HG02642 (cell line): ENCODE results near the gene TEX54.
A peak's percentile ranks its signal among the peaks of the same experiment; 100 is the strongest.
"Not testable (repeated sequence)": the region's sequence is repeated elsewhere in the genome, so short reads cannot be mapped to it uniquely, and the experiment has no call there.

Source experiments
- ATAC-seq: cut with Tn5 transposase; IDR thresholded peaks from one replicate; pipeline ENCODE4 v1.9.1; 2021; ENCODE audit warnings: mild to moderate bottlenecking; ENCODE audit not compliant: unreplicated experiment, poor library complexity

The TEX54 gene

GRCh38 chr11:62839050-62839945, 6.7 kb upstream of the TEX54 start, which contains the start of gene WDR74:
TSS of gene WDR74 (minus strand) at chr11:62839590. CDS start at chr11:62839570, 20 bp downstream.
- ATAC-seq: peak; percentile 50

GRCh38 chr11:62835336-62835735, 2.7 kb upstream of the TEX54 start:
- ATAC-seq: no peak

- peak; percentile 86 for ATAC-seq
These were observed 913 bp downstream of the TEX54 start, which contains the start of gene STX5 for GRCh38 chr11:62831520-62832335. TSS of gene STX5 (minus strand) at chr11:62832051. CDS start at chr11:62831243, 808 bp downstream.

- no peak for ATAC-seq
These were observed 1.6 kb downstream of the TEX54 start for GRCh38 chr11:62830904-62831519.

- not testable (repeated sequence) for ATAC-seq
These were observed 4.5 kb downstream of the TEX54 start for GRCh38 chr11:62828130-62828529.

- no peak for ATAC-seq
These were observed 9.0 kb downstream of the TEX54 start for GRCh38 chr11:62823677-62824076.

- ATAC-seq: no peak
These were observed 15.5 kb downstream of the TEX54 start for GRCh38 chr11:62817129-62817528.

- no peak for ATAC-seq
These were observed 16.1 kb downstream of the TEX54 start for GRCh38 chr11:62816557-62816956.

GRCh38 chr11:62811659-62812058, 21.0 kb downstream of the TEX54 start:
- ATAC-seq: no peak

- no peak for ATAC-seq
These were observed 21.9 kb downstream of the TEX54 start for GRCh38 chr11:62810748-62811147.

GRCh38 chr11:62806611-62807121, 26.0 kb downstream of the TEX54 start:
- ATAC-seq: no peak

GRCh38 chr11:62805961-62806441, 26.6 kb downstream of the TEX54 start:
- no peak for ATAC-seq

- ATAC-seq: peak; percentile 88
These were observed 27.4 kb downstream of the TEX54 start, which contains the start of gene NXF1 for GRCh38 chr11:62805076-62805892. TSS of gene NXF1 (minus strand) at chr11:62805440. CDS start at chr11:62805356, 84 bp downstream.

GRCh38 chr11:62804310-62805075, 28.1 kb downstream of the TEX54 start:
- peak; percentile 3 for ATAC-seq

GRCh38 chr11:62801071-62801470, 31.6 kb downstream of the TEX54 start:
- ATAC-seq: no peak

GRCh38 chr11:62799486-62799885, 33.2 kb downstream of the TEX54 start:
- ATAC-seq: no peak

GRCh38 chr11:62796281-62796680, 36.4 kb downstream of the TEX54 start:
- no peak for ATAC-seq

GRCh38 chr11:62794201-62794775, 38.4 kb downstream of the TEX54 start:
- ATAC-seq: no peak
